Activated naive CD4-positive, alpha-beta T cell treated with anti-CD3 and anti-CD28 coated beads for 36 hours (primary cell): ENCODE measurements around the gene DNAJC13. TPM values are rescaled to one million over a fixed set of nuclear protein-coding genes. Genes with fewer than 3 reads are reported as not detected.
"Not testable (repeated sequence)": the region's sequence is repeated elsewhere in the genome, so short reads cannot be mapped to it uniquely, and the experiment has no call there.

Experiments used
- CTCF ChIA-PET: fragments of 350-600 bp; sonication (Branson Sonifier 250); formaldehyde crosslinking; loops from one replicate; lab custom pipeline; 2021; ENCODE audit warnings: antibody characterized with exemption; lab: Charles Lee
- DNase-seq: peaks from one replicate; pipeline ENCODE4 v3.0.0-alpha.2; 2020
- H3K27ac Mint-ChIP-seq: one replicate; pipeline ENCODE4 v1.8.0; 2021; ENCODE audit warnings: mild to moderate bottlenecking, mixed read lengths
- H3K27me3 Mint-ChIP-seq: one replicate; pipeline ENCODE4 v1.8.0; 2021; ENCODE audit warnings: low read depth, mixed read lengths
- H3K36me3 Mint-ChIP-seq: one replicate; pipeline ENCODE4 v1.8.0; 2021; ENCODE audit warnings: low read depth, mixed read lengths
- H3K4me1 Mint-ChIP-seq: one replicate; pipeline ENCODE4 v1.8.0; 2021; ENCODE audit warnings: low read depth, mixed read lengths
- H3K4me3 Mint-ChIP-seq: one replicate; pipeline ENCODE4 v1.8.0; 2021; ENCODE audit warnings: mild to moderate bottlenecking, moderate library complexity, mixed read lengths
- H3K9me3 Mint-ChIP-seq: one replicate; pipeline ENCODE4 v1.8.0; 2021; ENCODE audit warnings: mixed read lengths
- intact Hi-C: fragments of 100-400 bp; cut with micrococcal nuclease; formaldehyde crosslinking; loops from one replicate; pipeline ENCODE4 v1.15.1; 2023
- total RNA-seq, 2 experiments: library from RNA; stranded (reverse); gene quantifications; one replicate each; pipeline ENCODE4 v1.2.3, GENCODE V29; 2021

Gene DNAJC13
- total RNA-seq, 2 experiments from 2014 or later: 32.8 to 33.6 TPM

GRCh38 chr3:132392675-132393074 lies 24.6 kb upstream of the DNAJC13 start:
- DNase-seq, H3K27ac Mint-ChIP-seq, CTCF ChIA-PET, H3K4me3 Mint-ChIP-seq, H3K36me3 Mint-ChIP-seq, H3K9me3 Mint-ChIP-seq, H3K4me1 Mint-ChIP-seq, H3K27me3 Mint-ChIP-seq: not testable (repeated sequence)
- intact Hi-C loops: loop anchor here (10.0 kb wide), 1 partner anchor 598 kb away; no protein-coding TSS in a partner anchor

- Mint-ChIP-seq H3K9me3 (no peaks in the 10 kb centered on the region), H3K27me3 (no peaks in the 10 kb centered on the region), H3K4me1 (no peaks in the 10 kb centered on the region), H3K4me3 (no peak overlapping the region), H3K27ac (no peak overlapping the region), H3K36me3 (no peaks in the 10 kb centered on the region)
- intact Hi-C loops: loop anchor here (10.0 kb wide), 1 partner anchor 600 kb away; no protein-coding TSS in a partner anchor
- no peak for DNase-seq
- CTCF ChIA-PET: no interaction called here
Observed at GRCh38 chr3:132394320-132394719, 23.0 kb upstream of the DNAJC13 start.

- H3K9me3 Mint-ChIP-seq: no peaks in the 10 kb centered on the region
- H3K4me3 Mint-ChIP-seq: no peak overlapping the region
- H3K27me3 Mint-ChIP-seq: no peaks in the 10 kb centered on the region
- no peak overlapping the region for H3K27ac Mint-ChIP-seq
- DNase-seq: no peak
- intact Hi-C loops: loop anchor here (10.0 kb wide), 1 partner anchor 600 kb away; no protein-coding TSS in a partner anchor
- no peaks in the 10 kb centered on the region for H3K36me3 Mint-ChIP-seq
- no peaks in the 10 kb centered on the region for H3K4me1 Mint-ChIP-seq
- CTCF ChIA-PET: interaction anchor here (0.6 to 6.6 kb wide), 2 partner anchors 45 to 85 kb away, joined by 3 to 87 read pairs; no protein-coding TSS in a partner anchor
Observed at GRCh38 chr3:132395126-132395525, 22.2 kb upstream of the DNAJC13 start.

GRCh38 chr3:132396255-132396654 lies 21.0 kb upstream of the DNAJC13 start:
- CTCF ChIA-PET: interaction anchor here (6.6 kb wide), 1 partner anchor 46 kb away, joined by 87 read pairs; no protein-coding TSS in a partner anchor
- Mint-ChIP-seq H3K27me3 (no peaks in the 10 kb centered on the region), H3K36me3 (no peaks in the 10 kb centered on the region), H3K4me3 (no peak overlapping the region), H3K4me1 (no peaks in the 10 kb centered on the region), H3K9me3 (no peaks in the 10 kb centered on the region), H3K27ac (no peak overlapping the region)
- intact Hi-C loops: loop anchor here (10.0 kb wide), 1 partner anchor 601 kb away; no protein-coding TSS in a partner anchor
- DNase-seq: no peak

- H3K27me3 Mint-ChIP-seq, H3K9me3 Mint-ChIP-seq, H3K4me3 Mint-ChIP-seq, H3K4me1 Mint-ChIP-seq, DNase-seq, H3K27ac Mint-ChIP-seq, H3K36me3 Mint-ChIP-seq: not testable (repeated sequence)
- intact Hi-C loops: loop anchor here (10.0 kb wide), 1 partner anchor 602 kb away; no protein-coding TSS in a partner anchor
- CTCF ChIA-PET: interaction anchor here (0.6 to 6.6 kb wide), 4 partner anchors 10 to 514 kb away, joined by 3 to 87 read pairs (median 4); no protein-coding TSS in a partner anchor
Observed at GRCh38 chr3:132396776-132397175, 20.5 kb upstream of the DNAJC13 start.

- DNase-seq: peak; percentile 44
- Mint-ChIP-seq H3K4me3 (no peak overlapping the region), H3K27ac (no peak overlapping the region), H3K27me3 (no peaks in the 10 kb centered on the region), H3K9me3 (no peaks in the 10 kb centered on the region), H3K36me3 (no peaks in the 10 kb centered on the region), H3K4me1 (no peaks in the 10 kb centered on the region)
- intact Hi-C loops: loop anchor here (1.0 to 10.0 kb wide), 4 partner anchors 47 to 604 kb away; no protein-coding TSS in a partner anchor
- CTCF ChIA-PET: interaction anchor here (0.6 to 6.6 kb wide), 6 partner anchors 8 to 360 kb away, joined by 3 to 87 read pairs (median 4); no protein-coding TSS in a partner anchor
Observed at GRCh38 chr3:132399054-132399929, 18.0 kb upstream of the DNAJC13 start.

- Mint-ChIP-seq H3K9me3 (no peaks in the 10 kb centered on the region), H3K36me3 (no peaks in the 10 kb centered on the region), H3K4me1 (no peaks in the 10 kb centered on the region), H3K27ac (no peak overlapping the region), H3K4me3 (no peak overlapping the region), H3K27me3 (no peaks in the 10 kb centered on the region)
- intact Hi-C loops: no loop called here
- no peak for DNase-seq
- CTCF ChIA-PET: interaction anchor here (0.6 to 6.6 kb wide), 2 partner anchors 51 to 608 kb away, joined by 4 to 87 read pairs; no protein-coding TSS in a partner anchor
Observed at GRCh38 chr3:132401255-132401654, 16.0 kb upstream of the DNAJC13 start.

GRCh38 chr3:132404276-132404675 lies 13.0 kb upstream of the DNAJC13 start:
- no peak for DNase-seq
- CTCF ChIA-PET: no interaction called here
- H3K4me1 Mint-ChIP-seq: no peaks in the 10 kb centered on the region
- no peaks in the 10 kb centered on the region for H3K36me3 Mint-ChIP-seq
- H3K27ac Mint-ChIP-seq: no peak overlapping the region
- no peaks in the 10 kb centered on the region for H3K27me3 Mint-ChIP-seq
- H3K9me3 Mint-ChIP-seq: no peaks in the 10 kb centered on the region
- H3K4me3 Mint-ChIP-seq: no peak overlapping the region
- intact Hi-C loops: no loop called here

GRCh38 chr3:132405188-132405587 lies 12.1 kb upstream of the DNAJC13 start:
- Mint-ChIP-seq H3K4me1 (no peaks in the 10 kb centered on the region), H3K36me3 (no peaks in the 10 kb centered on the region), H3K27ac (no peak overlapping the region), H3K27me3 (no peaks in the 10 kb centered on the region), H3K4me3 (no peak overlapping the region), H3K9me3 (no peaks in the 10 kb centered on the region)
- CTCF ChIA-PET: interaction anchor here (0.9 kb wide), 1 partner anchor 62 kb away, joined by 3 read pairs; no protein-coding TSS in a partner anchor
- DNase-seq: no peak
- intact Hi-C loops: no loop called here

- H3K9me3 Mint-ChIP-seq: no peaks in the 10 kb centered on the region
- intact Hi-C loops: no loop called here
- H3K4me3 Mint-ChIP-seq: no peak overlapping the region
- no peaks in the 10 kb centered on the region for H3K36me3 Mint-ChIP-seq
- CTCF ChIA-PET: interaction anchor here (0.9 to 1.0 kb wide), 2 partner anchors 8 to 63 kb away, joined by 3 read pairs; no protein-coding TSS in a partner anchor
- H3K4me1 Mint-ChIP-seq: no peaks in the 10 kb centered on the region
- H3K27ac Mint-ChIP-seq: no peak overlapping the region
- no peaks in the 10 kb centered on the region for H3K27me3 Mint-ChIP-seq
- no peak for DNase-seq
Observed at GRCh38 chr3:132405609-132406299, 11.5 kb upstream of the DNAJC13 start.

- intact Hi-C loops: no loop called here
- CTCF ChIA-PET: interaction anchor here (1.0 kb wide), 1 partner anchor 9 kb away, joined by 3 read pairs; no protein-coding TSS in a partner anchor
Observed at GRCh38 chr3:132406587-132406986, 10.7 kb upstream of the DNAJC13 start.

GRCh38 chr3:132407025-132407424 lies 10.3 kb upstream of the DNAJC13 start:
- Mint-ChIP-seq H3K4me3 (no peak overlapping the region), H3K27me3 (no peaks in the 10 kb centered on the region), H3K4me1 (no peaks in the 10 kb centered on the region), H3K36me3 (no peaks in the 10 kb centered on the region), H3K27ac (no peak overlapping the region), H3K9me3 (no peaks in the 10 kb centered on the region)
- DNase-seq: no peak
- intact Hi-C loops: no loop called here
- CTCF ChIA-PET: interaction anchor here (1.0 kb wide), 1 partner anchor 10 kb away, joined by 3 read pairs; no protein-coding TSS in a partner anchor

More at GRCh38 chr3:132406587-132406986, 10.7 kb upstream of the DNAJC13 start:
- Mint-ChIP-seq H3K36me3 (no peaks in the 10 kb centered on the region), H3K27ac (no peak overlapping the region), H3K4me3 (no peak overlapping the region), H3K9me3 (no peaks in the 10 kb centered on the region), H3K27me3 (no peaks in the 10 kb centered on the region), H3K4me1 (no peaks in the 10 kb centered on the region)
- no peak for DNase-seq
